ENCODE measurements around the gene MKLN1. TPM values are rescaled to one million over a fixed set of nuclear protein-coding genes. Genes with fewer than 3 reads are reported as not detected.

The MKLN1 gene
- total RNA-seq, 1 experiment from 2014 or later = 11.2 TPM

GRCh38 chr7:131521651-131522163 is 194.0 kb downstream of the MKLN1 start:
- DNase-seq (ENCODE audit: low spot score) = peak; percentile 85

- peak; percentile 20 for DNase-seq (ENCODE audit: low spot score)
Observed at GRCh38 chr7:131522325-131522930, 194.8 kb downstream of the MKLN1 start.

GRCh38 chr7:131524115-131524514 is 196.4 kb downstream of the MKLN1 start:
- DNase-seq (ENCODE audit: low spot score) = no peak

GRCh38 chr7:131524703-131525102 is 197.0 kb downstream of the MKLN1 start:
- DNase-seq (ENCODE audit: low spot score) = no peak

GRCh38 chr7:131525820-131526219 is 198.1 kb downstream of the MKLN1 start:
- DNase-seq (ENCODE audit: low spot score) = peak; percentile 38

GRCh38 chr7:131527456-131527855 is 199.8 kb downstream of the MKLN1 start:
- no peak for DNase-seq (ENCODE audit: low spot score)

GRCh38 chr7:131529179-131529578 is 201.5 kb downstream of the MKLN1 start:
- no peak for DNase-seq (ENCODE audit: low spot score)

- DNase-seq (ENCODE audit: low spot score) = no peak
Observed at GRCh38 chr7:131529617-131530016, 201.9 kb downstream of the MKLN1 start.

- no peak for DNase-seq (ENCODE audit: low spot score)
Observed at GRCh38 chr7:131530137-131530536, 202.5 kb downstream of the MKLN1 start.

GRCh38 chr7:131532570-131533091 is 205.0 kb downstream of the MKLN1 start:
- DNase-seq (ENCODE audit: low spot score) = no peak

GRCh38 chr7:131533151-131533559 is 205.5 kb downstream of the MKLN1 start:
- no peak for DNase-seq (ENCODE audit: low spot score)

- no peak for DNase-seq (ENCODE audit: low spot score)
Observed at GRCh38 chr7:131533566-131534561, 206.2 kb downstream of the MKLN1 start.

- no peak for DNase-seq (ENCODE audit: low spot score)
Observed at GRCh38 chr7:131536361-131536849, 208.7 kb downstream of the MKLN1 start.

- DNase-seq (ENCODE audit: low spot score) = no peak
Observed at GRCh38 chr7:131537571-131537978, 209.9 kb downstream of the MKLN1 start.

- peak; percentile 98 for DNase-seq (ENCODE audit: low spot score)
Observed at GRCh38 chr7:131538071-131538812, 210.6 kb downstream of the MKLN1 start.

- DNase-seq (ENCODE audit: low spot score) = no peak
Observed at GRCh38 chr7:131538813-131539179, 211.1 kb downstream of the MKLN1 start.

- DNase-seq (ENCODE audit: low spot score) = peak; percentile 79
Observed at GRCh38 chr7:131540491-131541162, 213.0 kb downstream of the MKLN1 start.

- no peak for DNase-seq (ENCODE audit: low spot score)
Observed at GRCh38 chr7:131543298-131543697, 215.6 kb downstream of the MKLN1 start.

GRCh38 chr7:131544021-131544420 is 216.3 kb downstream of the MKLN1 start:
- DNase-seq (ENCODE audit: low spot score) = no peak

GRCh38 chr7:131544449-131545301 is 217.0 kb downstream of the MKLN1 start:
- DNase-seq (ENCODE audit: low spot score) = peak; percentile 29
